Activated CD4-positive, alpha-beta T cell treated with anti-CD3 and anti-CD28 coated beads for 48 hours (primary cell): Measurements from ENCODE around the gene UGT1A7.
"Not testable (repeated sequence)": the region's sequence is repeated elsewhere in the genome, so short reads cannot be mapped to it uniquely, and the experiment has no call there.

ENCODE experiments used
- DNase-seq: peaks from one replicate; pipeline ENCODE4 v3.0.0-alpha.2; 2020

UGT1A7 gene

DNA sequence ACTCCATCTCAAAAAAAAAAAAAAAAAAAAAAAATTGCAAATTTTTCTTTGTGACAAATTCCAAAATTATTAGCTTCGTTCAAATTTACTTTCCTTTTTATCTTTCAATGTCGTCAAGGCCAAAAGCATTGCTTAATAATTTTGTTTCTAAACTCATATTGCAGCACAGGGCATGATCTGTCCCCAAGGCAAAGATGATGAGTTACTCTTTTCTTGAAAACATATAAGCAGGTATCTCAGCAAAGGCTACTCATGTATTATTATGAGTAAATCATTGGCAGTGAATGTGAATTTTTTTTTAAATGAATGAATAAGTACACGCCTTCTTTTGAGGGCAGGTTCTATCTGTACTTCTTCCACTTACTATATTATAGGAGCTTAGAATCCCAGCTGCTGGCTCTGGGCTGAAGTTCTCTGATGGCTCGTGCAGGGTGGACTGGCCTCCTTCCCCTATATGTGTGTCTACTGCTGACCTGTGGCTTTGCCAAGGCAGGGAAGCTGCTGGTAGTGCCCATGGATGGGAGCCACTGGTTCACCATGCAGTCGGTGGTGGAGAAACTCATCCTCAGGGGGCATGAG lies at the start of gene UGT1A7:
UGT1A7 (plus strand) TSS at position 381 of the 579 bp plus-strand sequence; CDS start at position 418, 37 bp downstream.
- DNase-seq: no peak

DNA sequence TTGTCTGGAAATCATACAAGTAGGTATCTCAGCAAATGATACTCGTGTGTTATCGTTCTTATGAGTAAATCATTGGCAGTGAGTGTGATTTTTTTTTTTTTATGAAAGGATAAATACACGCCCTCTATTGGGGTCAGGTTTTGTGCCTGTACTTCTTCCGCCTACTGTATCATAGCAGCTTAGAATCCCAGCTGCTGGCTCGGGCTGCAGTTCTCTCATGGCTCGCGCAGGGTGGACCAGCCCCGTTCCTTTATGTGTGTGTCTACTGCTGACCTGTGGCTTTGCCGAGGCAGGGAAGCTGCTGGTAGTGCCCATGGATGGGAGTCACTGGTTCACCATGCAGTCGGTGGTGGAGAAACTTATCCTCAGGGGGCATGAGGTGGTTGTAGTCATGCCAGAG lies 45.4 kb upstream of the UGT1A7 start, which contains the start of gene UGT1A10:
UGT1A10 (plus strand) TSS at position 143 of the 400 bp plus-strand sequence; CDS start at position 218, 75 bp downstream.
- not testable (repeated sequence) for DNase-seq

DNA sequence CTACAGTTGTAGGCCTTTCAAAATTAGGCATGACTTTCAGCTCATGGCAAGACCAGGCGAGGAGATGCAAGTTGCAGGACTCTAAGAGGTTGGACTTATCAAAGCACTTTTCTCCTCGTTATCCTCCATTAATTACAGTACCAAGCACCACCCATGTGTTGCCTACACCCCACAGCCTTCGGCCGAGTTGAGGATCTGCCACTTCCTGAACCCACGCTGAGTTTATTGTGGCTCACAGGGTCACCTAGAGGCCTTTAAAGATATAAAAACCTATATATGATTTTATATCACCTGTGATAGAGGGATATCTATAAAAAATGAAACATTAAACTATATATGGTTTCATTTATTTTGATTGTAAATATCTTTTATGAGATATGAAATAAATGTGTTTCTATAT lies 42.9 kb upstream of the UGT1A7 start:
- DNase-seq: no peak

DNA sequence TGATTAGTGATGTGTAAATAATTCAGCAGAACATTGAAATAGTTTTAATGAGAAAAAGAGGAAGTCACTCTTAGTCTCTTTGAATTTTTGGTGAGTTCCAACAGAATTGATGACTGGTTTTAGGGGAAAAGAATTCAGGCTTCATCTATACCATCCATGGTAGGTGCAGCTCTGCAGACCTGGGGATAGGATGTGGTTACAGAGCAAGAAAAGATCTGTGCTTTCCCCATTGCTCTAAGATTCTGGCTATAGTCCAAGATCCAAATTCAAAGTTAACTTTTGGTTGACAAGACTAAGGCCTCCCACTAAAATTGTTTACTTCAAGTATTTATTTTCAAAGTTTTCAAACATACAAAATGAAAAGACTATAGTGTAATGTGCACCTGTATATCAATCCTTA lies 41.8 kb upstream of the UGT1A7 start:
- no peak for DNase-seq

DNA sequence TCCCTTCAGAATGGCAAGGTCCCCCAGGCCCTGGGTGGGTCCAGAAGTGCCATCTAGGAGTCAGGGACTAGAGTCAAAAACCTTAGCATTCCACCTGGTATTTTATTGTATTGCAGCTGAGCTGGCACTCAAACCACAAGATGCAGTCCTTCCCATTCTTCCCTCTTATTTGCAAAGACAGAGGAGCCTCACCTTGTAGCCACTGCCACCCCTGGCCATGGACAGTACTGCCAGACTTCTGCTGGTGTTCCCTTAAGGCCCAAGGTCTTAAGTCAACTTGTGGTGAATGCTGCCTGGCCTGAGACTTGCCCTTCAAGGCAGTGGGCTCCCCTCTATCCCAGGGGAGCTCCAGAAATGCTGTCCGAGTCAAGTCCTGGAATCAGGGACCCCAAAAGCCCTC lies 38.6 kb upstream of the UGT1A7 start:
- DNase-seq: no peak

DNA sequence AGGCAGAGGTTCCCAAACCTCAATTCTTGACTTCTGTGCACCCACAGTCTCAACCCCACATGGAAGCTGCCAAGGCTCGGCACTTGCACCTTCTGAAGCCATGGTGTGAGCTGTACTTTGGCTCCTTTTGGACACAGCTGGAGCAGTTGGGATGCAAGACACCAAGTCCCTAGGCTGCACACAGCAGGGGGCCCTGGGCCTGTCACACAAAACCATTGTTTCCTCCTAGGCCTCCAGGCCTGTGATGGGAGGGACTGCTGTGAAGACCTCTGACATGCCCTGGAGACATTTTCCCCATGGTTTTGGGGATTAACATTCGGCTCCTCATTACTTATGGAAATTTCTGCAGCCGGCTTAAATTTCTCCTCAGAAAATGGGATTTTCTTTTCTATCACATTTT lies 35.7 kb upstream of the UGT1A7 start:
- DNase-seq: not testable (repeated sequence)

DNA sequence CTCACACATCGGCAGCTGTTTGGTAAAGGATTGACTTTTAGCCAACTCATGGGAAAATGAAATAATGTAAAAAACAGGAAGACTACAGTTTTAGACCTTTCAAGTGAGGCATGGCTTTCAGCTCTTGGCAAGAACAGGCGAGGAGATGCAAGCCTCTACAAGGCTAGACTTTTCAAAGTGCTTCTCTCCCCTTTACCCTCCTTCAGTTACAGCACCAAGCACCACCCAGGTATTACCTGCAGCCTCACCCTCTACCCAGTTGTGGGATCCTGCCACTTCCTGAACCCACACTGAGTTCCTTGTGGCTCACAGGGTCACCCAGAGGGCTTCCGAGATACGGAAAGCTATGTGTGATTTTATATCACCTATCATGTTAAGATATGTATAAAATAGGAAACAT lies 30.7 kb upstream of the UGT1A7 start:
- DNase-seq: no peak

DNA sequence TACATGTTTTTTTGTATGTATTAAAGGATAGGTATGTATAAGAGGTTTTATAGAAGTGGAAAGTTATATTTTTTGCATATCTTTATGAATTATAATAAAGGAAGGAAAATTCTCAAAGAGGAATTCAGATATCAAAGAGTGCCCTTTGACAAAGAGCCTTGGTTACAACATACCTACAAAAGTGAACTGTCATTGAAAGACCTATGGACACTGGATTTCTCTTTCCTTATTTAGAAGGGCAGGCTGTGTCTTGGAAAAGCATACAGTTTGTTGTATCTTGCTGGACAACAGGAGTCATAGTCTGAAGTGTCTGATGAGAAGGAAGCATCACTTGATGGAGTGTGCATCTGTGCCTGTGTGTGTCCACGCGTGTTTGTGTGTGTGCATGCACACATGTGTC lies 30.3 kb upstream of the UGT1A7 start:
- DNase-seq: no peak

DNA sequence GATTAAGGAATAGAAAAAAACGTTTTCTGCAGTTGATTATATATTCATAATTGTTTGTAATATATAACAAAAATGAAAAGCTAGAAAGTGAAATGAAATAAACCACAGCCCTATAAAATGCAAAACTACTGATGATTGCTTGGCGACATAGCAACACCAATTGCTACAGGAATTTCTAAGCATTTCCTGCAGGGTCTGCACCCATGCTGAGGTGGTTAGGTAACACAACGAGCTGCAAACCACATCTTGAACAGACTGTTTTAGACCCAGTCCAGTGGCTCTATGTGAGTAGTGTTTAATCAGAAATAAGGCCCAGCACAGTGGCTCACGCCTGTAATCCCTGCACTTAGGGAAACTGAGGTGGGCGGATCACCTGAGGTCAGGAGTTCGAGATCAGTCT lies 27.2 kb upstream of the UGT1A7 start:
- no peak for DNase-seq

DNA sequence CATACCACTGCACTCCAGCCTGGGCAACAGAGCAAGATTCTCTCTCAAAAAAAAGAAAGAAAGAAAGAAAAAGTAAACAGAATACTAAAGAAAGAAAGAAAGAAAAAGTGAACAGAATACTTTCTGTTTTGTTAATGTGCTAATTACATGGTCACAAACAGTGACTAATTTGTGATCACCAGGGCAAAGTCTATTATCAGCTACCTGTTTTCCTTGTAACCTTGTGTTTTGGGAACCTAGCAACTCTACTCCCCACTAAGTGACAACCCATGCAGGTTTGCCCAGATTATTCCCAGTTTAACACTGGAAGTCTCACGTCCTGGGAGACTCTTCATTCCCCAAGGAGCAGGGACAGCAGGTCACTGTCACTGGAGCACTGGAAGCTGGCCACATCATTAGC lies 26.7 kb upstream of the UGT1A7 start:
- no peak for DNase-seq

DNA sequence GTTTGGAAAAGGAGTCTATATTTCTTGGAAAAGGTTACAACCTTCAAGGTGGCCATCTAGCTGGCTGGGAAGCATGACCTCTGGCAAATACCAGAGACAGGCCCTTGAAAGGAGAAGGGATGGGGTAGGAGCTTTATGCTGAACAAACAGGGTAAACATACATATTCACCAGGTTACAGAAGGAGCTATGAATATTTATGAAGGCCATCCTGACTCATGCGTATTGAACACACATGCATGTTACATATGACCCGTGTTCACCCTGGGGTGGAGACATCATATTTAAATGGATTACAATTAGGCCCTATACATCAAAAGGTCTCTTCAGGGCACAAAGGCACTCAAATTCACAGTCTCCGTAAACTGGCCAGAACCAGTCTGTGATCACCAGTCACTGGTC lies 25.8 kb upstream of the UGT1A7 start:
- not testable (repeated sequence) for DNase-seq

DNA sequence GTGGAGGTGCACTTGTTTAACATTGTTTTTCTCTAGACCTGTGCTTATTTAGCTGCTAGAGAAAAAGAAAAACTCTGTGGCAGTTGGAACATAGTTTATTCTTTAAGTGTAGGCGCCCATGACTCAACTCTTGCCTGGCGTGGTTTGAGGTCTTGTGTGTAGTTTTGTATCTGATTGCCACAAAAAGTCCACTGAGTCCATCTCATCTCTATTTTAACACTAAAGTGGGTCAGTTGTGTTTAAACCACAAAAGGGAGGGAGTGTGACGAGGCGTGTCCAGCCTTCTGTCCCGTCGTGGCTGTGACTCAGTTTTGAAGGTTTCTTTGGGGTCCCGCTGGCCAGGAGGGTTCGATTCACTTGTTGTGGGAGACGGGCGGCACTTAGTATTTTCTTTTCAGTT lies 25.3 kb upstream of the UGT1A7 start:
- no peak for DNase-seq

DNA sequence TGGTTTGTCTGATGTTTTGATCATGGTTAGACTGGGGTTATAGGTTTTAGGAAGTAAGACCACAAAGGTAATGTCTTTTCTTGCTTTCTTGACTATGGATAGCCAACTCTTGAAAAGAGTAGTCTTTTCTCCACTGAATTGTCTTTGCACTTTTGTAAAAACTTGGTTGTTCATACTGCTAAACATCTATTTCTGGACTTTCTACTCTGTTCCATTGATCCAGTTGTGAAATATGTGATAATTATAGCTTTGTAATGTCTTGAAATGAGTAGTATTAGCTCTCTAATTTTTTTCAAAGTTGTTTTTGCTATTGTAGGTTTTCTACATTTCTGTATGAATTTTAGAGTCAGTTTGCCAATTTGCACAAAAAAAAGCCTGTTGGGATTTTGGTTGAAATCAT lies 23.1 kb upstream of the UGT1A7 start:
- DNase-seq: no peak

DNA sequence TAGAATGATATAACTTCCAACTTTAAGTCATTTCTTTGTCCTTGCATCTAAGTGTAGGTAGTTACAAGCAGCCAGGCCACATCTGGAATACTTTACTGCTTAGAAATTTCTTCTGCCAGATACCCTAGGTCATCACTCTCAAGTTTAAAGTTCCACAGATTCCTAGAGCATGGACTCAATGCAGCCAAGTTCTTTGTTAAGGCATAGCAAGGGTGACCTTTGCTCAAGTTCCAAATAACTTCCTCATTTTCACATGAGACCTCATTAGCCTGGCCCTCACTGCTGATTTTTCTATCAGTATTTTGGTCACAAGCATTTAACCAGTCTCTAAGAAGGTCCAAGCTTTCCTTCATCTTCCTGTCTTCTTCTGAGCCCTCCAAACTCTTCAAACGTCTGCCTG lies 17.8 kb upstream of the UGT1A7 start:
- no peak for DNase-seq

DNA sequence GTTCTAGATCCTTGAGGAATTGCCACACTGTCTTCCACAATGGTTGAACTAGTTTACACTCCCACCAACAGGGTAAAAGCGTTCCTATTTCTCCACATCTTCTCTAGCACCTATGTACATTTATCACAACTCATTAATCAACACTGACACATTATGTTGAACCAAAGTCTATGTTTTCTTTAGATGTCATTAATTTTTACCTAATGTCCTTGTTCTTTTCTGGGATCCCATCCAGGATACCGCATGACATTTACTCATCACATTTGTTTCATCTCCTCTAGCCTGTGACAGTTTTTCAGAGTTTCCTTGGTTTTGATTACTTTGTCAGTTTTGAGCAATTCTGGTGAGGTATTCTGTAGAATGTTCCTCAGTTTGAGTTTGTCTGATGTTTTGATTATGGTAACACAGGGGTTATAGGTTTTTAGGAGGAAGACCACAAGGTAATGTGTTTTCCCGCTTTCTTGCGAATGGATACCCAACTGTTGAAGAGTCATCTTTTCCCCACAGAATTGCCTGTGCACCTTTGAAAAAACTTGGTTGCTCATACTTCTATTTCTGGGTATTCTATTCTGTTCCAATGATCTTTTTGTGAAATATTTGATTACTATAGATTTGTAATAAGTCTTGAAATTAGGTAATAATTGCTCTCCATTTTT lies 13.0 kb upstream of the UGT1A7 start:
- DNase-seq: no peak

DNA sequence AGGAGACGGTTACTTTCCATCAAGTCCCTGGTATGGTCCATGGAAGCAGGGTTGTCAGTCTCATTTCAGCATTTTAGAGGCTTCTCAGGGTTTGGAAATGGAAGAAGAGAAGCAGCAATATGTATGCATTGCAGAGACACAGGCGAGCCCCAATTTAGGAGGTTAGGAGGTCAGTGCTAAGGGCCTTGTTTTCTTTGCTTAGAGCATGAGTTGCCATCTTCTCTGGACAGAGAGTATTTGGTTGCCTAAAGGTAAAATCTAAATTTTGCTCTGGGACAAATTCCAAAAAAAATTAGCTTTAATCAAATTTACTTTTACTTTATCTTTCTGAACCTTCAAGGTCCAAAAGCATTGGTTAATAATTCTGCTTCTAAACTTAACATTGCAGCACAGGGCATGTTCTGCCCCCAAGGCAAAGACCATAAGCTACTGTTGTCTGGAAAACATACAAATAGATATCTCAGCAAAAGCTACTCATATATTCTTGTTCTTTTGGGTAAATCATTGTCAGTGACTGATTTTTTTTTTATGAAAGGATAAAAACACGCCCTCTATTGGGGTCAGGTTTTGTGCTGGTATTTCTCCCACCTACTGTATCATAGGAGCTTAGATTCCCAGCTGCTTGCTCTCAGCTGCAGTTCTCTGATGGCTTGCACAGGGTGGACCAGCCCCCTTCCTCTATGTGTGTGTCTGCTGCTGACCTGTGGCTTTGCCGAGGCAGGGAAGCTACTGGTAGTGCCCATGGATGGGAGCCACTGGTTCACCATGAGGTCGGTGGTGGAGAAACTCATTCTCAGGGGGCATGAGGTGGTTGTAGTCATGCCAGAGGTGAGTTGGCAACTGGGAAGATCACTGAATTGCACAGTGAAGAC lies 10.2 kb upstream of the UGT1A7 start, which contains the start of gene UGT1A9:
UGT1A9 (plus strand) TSS at position 609 of the 872 bp plus-strand sequence; CDS start at position 646, 37 bp downstream.
- no peak for DNase-seq

DNA sequence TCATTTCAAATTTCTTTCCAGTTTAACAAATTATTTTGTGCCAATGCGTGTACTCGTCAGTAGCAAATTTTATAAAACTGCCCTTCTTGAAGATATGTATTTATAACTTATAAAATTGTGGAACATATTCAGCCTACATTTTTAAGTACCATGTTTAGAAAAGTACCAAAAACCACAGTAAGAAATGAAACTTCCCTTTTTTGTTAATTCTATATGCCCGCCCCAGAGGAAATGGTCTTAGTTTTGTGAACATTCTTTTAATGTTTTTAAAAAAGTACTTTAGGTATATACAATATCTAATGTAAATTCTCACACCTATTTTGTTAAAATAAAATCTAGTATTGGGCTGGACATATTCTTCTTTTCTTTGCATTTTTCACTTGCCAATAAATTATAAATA lies 8.8 kb upstream of the UGT1A7 start:
- DNase-seq: no peak

DNA sequence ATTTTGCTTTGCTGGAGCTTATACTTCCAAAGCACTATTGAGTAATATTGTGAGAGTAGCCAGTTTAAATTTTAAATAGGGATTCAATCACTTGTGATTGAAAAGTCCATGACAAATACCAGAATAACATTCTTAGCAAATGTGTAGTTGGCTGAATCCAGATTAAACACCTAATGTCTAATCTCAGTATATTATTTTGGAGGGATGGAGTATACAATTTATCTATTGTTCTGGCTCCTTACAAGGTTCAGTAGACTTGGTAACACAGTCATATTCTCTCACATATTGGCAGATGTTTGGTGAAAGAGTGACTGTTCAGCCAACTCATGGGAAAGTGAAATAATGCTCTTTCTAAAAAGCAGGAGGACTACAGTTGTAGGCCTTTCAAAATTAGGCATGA lies 7.8 kb upstream of the UGT1A7 start:
- no peak for DNase-seq

DNA sequence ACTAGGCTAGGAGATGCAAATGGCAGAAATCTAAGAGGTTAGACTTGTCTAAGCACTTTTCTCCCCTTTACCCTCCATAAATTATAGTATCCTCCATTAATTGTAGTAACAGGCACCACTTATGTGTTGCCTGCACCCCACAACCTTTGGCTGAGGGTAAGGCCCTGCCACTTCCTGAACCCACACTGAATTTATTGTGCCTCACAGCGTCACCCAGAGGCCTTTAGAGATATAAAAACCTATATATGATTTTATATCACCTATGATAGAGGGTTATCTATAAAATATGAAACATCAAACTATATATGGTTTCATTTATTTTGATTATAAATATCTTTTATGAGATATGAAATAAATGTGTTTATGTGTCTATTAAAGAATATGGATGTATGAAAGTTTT lies 7.4 kb upstream of the UGT1A7 start:
- no peak for DNase-seq

DNA sequence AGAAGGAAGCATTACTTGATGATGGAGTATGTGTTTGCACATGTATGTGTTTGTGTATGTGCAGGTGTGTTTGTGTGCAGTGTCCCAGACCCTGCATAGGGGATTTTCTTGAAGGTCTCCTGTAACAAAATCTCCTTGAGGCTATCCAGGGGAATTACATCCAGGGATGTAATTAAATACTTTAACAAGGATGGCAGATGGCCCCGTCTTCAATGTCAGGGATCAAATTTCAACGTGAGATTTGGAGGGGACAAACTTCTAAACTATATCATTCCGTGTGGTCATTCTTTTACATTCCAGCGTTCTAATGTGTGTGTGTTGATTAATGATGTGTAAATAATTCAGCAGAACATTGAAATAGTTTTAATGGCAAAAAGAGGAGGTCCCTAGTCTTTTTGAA lies 6.7 kb upstream of the UGT1A7 start:
- no peak for DNase-seq

DNA sequence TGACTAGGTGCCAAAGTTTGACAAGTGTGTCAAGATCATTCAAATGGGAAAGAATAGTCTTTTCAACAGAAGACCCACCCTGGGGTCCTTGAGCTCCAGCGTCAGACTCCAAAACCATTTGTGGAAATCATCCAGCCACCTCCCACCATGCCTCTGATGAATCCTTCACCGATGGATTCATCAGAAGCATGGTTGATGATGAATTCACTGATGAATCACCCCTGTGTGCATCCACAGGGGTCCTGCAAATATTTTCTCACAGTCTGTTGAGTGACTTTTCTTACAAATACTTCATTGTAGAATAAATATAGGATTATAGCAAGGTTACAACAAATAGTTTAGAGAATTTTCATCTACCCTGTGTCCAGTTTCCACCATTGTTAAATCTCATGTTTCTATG lies 5.7 kb upstream of the UGT1A7 start:
- no peak for DNase-seq

DNA sequence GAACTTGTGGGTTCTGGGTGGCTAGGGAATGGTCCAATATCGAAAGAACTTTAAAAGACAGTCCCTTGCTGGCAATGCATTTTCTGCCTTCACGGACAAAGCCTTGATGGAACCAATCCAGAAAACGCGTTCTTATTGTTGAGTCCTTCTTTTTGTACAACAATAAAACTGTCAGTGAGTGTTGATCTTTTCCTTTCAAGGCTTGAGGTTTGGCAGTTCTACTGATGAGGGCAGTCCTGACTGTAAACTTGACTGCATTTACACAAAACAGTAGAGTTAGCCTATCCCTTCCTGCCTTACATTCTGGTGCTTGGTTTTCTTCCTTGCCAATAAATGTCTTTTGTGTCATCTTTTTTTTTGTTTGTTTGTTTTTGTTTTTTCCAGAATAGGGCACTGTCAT lies 2.5 kb upstream of the UGT1A7 start:
- no peak for DNase-seq

DNA sequence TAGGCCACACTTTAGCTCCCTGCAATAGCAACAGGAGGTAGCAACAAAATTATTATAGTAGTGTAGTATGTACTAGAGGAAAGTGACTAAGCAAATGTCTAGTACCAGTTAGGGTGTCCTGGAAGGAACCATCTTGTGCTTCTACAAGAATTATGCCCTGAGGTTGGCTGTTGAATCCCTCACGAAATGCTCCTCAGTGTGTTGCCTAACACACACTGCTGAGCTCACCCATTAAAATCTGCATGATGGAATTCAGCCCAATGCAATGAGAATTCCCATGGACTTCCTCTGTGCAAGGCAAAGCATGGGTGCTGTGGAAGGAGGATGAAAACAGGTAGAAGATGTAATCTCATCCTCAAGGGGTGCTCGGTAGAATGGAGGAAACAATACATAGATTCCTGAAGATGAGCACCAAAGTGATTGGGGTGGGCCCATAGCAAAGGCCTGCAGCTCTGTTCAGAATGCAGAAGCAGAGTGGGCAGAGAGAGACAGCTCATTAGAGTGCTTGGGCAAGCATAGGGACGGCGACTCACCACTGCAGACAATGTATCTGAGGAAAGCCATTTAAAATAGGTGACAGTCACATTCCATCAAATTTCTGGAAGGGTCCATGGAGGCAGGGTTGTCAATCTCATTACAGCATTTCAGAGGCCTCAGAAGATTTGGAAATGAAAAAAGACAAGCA lies 1.2 kb upstream of the UGT1A7 start:
- DNase-seq: no peak
